Retinal pigment epithelial cell (primary cell): ENCODE results near the gene THRB.

ENCODE experiments used
- DNase-seq: peaks from one replicate; pipeline ENCODE4 v3.0.0-alpha.2; 2010; ENCODE audit warnings: low read depth
- H3K4me3 ChIP-seq: 2 replicates; pipeline ENCODE4 v1.5.1; 2011; ENCODE audit warnings: mild to moderate bottlenecking, low read length, control low read depth, moderate library complexity
- TF ChIP-seq, protein P1 (sequence below): conservative IDR thresholded peaks from 2 replicates; pipeline ENCODE4 v1.5.1; 2011; ENCODE audit warnings: low read depth, low read length, control low read depth, inconsistent platforms

The THRB gene

DNA sequence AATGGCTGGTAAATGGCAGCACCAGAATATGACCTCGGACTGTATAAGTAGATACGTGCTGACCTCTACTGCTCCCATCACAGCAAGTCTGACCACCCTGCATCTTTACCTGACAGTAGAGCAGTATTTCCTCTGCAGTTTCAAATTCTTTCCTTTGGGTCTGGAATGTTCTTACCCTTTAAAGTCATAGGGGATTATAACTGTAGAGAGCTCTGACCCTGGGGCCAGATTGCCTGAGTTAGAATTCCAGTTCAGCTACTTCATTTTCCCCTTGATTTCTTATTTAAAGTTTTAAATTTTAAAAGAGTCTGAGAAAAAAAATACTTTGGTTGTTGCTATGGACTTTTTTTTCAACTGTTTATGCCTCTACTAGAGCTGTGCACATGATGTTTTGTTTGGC lies 311.9 kb downstream of the THRB start:
- no peak for DNase-seq
- TF ChIP-seq, protein P1, sequence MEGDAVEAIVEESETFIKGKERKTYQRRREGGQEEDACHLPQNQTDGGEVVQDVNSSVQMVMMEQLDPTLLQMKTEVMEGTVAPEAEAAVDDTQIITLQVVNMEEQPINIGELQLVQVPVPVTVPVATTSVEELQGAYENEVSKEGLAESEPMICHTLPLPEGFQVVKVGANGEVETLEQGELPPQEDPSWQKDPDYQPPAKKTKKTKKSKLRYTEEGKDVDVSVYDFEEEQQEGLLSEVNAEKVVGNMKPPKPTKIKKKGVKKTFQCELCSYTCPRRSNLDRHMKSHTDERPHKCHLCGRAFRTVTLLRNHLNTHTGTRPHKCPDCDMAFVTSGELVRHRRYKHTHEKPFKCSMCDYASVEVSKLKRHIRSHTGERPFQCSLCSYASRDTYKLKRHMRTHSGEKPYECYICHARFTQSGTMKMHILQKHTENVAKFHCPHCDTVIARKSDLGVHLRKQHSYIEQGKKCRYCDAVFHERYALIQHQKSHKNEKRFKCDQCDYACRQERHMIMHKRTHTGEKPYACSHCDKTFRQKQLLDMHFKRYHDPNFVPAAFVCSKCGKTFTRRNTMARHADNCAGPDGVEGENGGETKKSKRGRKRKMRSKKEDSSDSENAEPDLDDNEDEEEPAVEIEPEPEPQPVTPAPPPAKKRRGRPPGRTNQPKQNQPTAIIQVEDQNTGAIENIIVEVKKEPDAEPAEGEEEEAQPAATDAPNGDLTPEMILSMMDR: no peak
- H3K4me3 ChIP-seq: no peak overlapping the region

DNA sequence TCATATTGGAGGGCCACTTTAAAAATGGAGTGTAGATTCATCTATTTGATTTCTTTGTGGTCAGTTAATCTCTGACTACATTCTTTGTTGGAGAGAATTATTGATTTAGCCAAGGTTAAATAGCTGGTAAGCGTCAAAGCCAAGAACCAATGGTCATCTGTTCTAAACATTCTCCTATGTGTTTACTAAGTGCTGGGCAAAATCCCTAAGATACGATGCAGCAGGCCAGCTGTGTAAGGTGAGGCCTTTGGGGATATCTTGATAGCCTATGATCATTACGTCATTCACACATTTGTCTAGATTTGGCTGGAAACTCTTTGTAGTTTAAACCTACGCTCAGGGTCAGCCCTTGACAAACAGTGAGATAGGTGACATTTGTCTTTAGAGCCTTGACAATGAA lies 313.4 kb downstream of the THRB start:
- no peak overlapping the region for H3K4me3 ChIP-seq
- TF ChIP-seq, protein P1: no peak
- no peak for DNase-seq

DNA sequence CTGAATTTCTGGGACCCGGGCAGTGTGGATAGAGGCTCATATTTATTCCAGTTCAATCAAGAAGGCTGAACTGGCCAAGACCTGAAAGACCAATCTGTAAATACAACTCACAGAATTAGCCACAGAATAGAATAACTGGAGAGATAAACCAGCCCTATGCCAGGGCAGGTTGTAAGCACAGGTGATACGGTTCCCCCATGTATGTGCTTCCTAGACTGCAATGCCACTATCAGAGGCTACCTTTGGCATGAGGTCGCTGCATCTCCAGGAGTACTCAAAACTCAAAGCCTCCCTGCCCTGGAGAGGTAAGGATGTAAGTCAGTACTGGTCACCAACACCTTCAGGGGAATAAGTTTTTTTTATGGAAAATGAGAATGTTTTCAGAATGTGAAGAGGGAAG lies 314.0 kb downstream of the THRB start:
- no peak for DNase-seq
- TF ChIP-seq, protein P1: no peak
- no peak overlapping the region for H3K4me3 ChIP-seq

DNA sequence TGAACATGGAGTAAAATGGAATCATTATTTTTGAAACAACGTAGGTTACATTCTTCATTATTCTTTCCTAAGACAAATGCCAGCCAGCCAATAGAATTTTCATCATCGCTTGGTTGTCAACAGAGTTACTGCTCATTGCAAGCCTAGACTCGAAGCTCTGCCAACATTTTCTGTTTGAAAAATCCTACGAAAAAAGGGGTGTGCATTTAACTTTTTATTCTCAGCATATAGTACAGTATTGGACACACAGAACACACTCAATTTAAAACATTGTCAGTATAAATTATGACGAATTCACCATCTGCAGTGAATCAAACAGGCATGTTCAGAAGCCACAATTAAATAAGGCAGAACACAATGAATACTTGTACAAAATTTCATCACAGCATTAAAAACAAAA lies 317.4 kb downstream of the THRB start:
- DNase-seq: no peak
- H3K4me3 ChIP-seq: no peak overlapping the region
- TF ChIP-seq, protein P1: no peak

DNA sequence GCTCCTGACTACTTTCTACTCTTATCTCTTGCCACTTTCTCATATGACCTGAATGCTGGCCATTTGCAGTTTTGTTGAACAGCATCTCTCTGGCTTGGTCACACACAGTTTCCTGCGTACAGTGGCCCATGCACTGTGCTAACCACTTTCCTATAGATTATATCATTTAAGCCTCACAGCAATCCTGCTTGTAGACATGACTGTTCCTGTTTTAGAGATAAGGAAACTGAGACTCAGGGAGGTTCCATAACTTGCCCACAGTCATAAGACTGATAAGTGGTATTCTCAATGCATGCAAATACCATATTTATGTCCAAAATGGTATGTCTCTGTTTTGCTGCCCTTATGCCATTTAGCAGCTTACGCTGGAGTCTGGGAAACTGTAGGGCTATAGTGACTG lies 320.0 kb downstream of the THRB start:
- TF ChIP-seq, protein P1: no peak
- DNase-seq: no peak
- H3K4me3 ChIP-seq: no peak overlapping the region

DNA sequence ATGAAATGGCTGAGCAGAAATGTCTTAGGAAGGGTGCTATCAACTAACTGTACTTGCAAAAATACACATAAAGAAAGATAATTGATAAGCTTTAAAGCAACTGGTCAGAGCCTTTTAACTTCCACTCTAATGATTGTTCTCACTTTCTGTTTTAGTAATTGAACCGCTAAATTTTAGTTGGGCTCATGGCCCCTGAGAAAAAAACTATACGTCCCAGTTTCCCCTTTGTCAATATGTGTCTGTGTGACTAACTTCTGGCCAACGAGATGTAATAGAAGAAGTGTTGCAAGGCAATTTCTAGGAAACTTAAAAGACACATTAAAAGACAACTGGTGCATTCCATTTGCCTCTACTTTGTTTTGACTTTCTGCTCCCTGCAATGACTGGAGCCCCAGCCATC lies 325.7 kb downstream of the THRB start:
- no peak overlapping the region for H3K4me3 ChIP-seq
- TF ChIP-seq, protein P1: no peak
- no peak for DNase-seq

DNA sequence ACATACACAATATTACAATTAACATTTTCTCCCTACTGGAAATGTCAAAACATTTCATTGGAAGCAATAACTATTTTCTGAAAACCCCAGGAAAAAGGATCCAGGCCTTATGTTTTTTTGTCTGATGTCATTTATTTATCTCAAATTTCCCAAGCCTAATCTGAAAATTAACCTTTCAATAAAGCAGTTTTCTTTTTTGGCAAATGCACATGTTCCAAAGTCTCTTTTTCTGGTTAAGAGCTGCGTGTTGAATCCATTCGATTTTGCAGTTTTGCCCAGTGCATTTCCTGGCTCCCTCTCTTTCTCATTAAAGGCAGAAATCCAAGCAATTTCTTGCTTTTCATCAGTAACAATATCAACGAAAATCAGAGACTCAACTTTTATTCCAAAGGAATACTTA lies 327.2 kb downstream of the THRB start:
- no peak for DNase-seq
- TF ChIP-seq, protein P1: no peak
- H3K4me3 ChIP-seq: no peak overlapping the region
